ENCODE results near the gene BAHCC1.

BAHCC1 gene

GRCh38 chr17:81491181-81491581 lies 95.9 kb downstream of the BAHCC1 start (continued):
- TF ChIP-seq, protein P1, sequence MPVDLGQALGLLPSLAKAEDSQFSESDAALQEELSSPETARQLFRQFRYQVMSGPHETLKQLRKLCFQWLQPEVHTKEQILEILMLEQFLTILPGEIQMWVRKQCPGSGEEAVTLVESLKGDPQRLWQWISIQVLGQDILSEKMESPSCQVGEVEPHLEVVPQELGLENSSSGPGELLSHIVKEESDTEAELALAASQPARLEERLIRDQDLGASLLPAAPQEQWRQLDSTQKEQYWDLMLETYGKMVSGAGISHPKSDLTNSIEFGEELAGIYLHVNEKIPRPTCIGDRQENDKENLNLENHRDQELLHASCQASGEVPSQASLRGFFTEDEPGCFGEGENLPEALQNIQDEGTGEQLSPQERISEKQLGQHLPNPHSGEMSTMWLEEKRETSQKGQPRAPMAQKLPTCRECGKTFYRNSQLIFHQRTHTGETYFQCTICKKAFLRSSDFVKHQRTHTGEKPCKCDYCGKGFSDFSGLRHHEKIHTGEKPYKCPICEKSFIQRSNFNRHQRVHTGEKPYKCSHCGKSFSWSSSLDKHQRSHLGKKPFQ (tag by site-specific recombination; IDR thresholded peaks at IDR 0.05) = no peak
- no peak for TF ChIP-seq INSM2 (tag by site-specific recombination; IDR thresholded peaks at IDR 0.05)
- TF ChIP-seq FEZF1 (tag by site-specific recombination; IDR thresholded peaks at IDR 0.05) = no peak
- 0 out of 2 replicates have a peak, but pooled peaks have one; percentile 16 for TF ChIP-seq ZNF366 (tag by site-specific recombination; conservative IDR thresholded peaks at IDR 0.05)
- TF ChIP-seq ZNF785 (tag by site-specific recombination; IDR thresholded peaks at IDR 0.05) = no peak
- no peak for TF ChIP-seq ZNF274 (IDR thresholded peaks at IDR 0.05; ENCODE audit: low read length)
- no peak for TF ChIP-seq ZNF274 (tag by site-specific recombination; IDR thresholded peaks at IDR 0.05; ENCODE audit: borderline replicate concordance)
- TF ChIP-seq ZNF514 (tag by site-specific recombination; IDR thresholded peaks at IDR 0.05) = no peak
- no peak for TF ChIP-seq WT1 (tag by site-specific recombination; IDR thresholded peaks at IDR 0.05)
- TF ChIP-seq ZNF529 (tag by site-specific recombination; IDR thresholded peaks at IDR 0.05; ENCODE audit: insufficient replicate concordance) = no peak
- TF ChIP-seq ZNF184 (tag by site-specific recombination; IDR thresholded peaks at IDR 0.05) = no peak
- TF ChIP-seq, protein P2, sequence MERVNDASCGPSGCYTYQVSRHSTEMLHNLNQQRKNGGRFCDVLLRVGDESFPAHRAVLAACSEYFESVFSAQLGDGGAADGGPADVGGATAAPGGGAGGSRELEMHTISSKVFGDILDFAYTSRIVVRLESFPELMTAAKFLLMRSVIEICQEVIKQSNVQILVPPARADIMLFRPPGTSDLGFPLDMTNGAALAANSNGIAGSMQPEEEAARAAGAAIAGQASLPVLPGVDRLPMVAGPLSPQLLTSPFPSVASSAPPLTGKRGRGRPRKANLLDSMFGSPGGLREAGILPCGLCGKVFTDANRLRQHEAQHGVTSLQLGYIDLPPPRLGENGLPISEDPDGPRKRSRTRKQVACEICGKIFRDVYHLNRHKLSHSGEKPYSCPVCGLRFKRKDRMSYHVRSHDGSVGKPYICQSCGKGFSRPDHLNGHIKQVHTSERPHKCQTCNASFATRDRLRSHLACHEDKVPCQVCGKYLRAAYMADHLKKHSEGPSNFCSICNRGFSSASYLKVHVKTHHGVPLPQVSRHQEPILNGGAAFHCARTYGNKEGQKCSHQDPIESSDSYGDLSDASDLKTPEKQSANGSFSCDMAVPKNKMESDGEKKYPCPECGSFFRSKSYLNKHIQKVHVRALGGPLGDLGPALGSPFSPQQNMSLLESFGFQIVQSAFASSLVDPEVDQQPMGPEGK (tag by site-specific recombination; IDR thresholded peaks at IDR 0.05) = peak; percentile 24; the same call in 1 of the 2 replicates
- peak; percentile 20; the same call in 1 of the 2 replicates for TF ChIP-seq KLF9 (tag by site-specific recombination; IDR thresholded peaks at IDR 0.05; ENCODE audit: low read depth)
- no peak for TF ChIP-seq ZNF610 (tag by site-specific recombination; IDR thresholded peaks at IDR 0.05; ENCODE audit: borderline replicate concordance)
- TF ChIP-seq GLIS1 (tag by site-specific recombination; IDR thresholded peaks at IDR 0.05) = peak; percentile 99
- TF ChIP-seq, protein P3, sequence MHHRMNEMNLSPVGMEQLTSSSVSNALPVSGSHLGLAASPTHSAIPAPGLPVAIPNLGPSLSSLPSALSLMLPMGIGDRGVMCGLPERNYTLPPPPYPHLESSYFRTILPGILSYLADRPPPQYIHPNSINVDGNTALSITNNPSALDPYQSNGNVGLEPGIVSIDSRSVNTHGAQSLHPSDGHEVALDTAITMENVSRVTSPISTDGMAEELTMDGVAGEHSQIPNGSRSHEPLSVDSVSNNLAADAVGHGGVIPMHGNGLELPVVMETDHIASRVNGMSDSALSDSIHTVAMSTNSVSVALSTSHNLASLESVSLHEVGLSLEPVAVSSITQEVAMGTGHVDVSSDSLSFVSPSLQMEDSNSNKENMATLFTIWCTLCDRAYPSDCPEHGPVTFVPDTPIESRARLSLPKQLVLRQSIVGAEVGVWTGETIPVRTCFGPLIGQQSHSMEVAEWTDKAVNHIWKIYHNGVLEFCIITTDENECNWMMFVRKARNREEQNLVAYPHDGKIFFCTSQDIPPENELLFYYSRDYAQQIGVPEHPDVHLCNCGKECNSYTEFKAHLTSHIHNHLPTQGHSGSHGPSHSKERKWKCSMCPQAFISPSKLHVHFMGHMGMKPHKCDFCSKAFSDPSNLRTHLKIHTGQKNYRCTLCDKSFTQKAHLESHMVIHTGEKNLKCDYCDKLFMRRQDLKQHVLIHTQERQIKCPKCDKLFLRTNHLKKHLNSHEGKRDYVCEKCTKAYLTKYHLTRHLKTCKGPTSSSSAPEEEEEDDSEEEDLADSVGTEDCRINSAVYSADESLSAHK (tag by site-specific recombination; IDR thresholded peaks at IDR 0.05) = no peak
- peak; percentile 75 for TF ChIP-seq ZNF596 (tag by site-specific recombination; IDR thresholded peaks at IDR 0.05)
- TF ChIP-seq ZNF701 (tag by site-specific recombination; IDR thresholded peaks at IDR 0.05) = no peak
- TF ChIP-seq ZNF132 (tag by site-specific recombination; IDR thresholded peaks at IDR 0.05; ENCODE audit: borderline replicate concordance) = no peak
- no peak for TF ChIP-seq ZNF558 (tag by site-specific recombination; IDR thresholded peaks at IDR 0.05)
- peak; percentile 56; the same call in 1 of the 2 replicates for TF ChIP-seq ZNF121 (tag by site-specific recombination; IDR thresholded peaks at IDR 0.05)
- TF ChIP-seq SP7 (tag by site-specific recombination; IDR thresholded peaks at IDR 0.05) = no peak
- no peak for TF ChIP-seq ZNF768 (tag by site-specific recombination; IDR thresholded peaks at IDR 0.05)
- peak; percentile 30 for TF ChIP-seq SP2 (tag by site-specific recombination; IDR thresholded peaks at IDR 0.05)
- TF ChIP-seq, protein P4, sequence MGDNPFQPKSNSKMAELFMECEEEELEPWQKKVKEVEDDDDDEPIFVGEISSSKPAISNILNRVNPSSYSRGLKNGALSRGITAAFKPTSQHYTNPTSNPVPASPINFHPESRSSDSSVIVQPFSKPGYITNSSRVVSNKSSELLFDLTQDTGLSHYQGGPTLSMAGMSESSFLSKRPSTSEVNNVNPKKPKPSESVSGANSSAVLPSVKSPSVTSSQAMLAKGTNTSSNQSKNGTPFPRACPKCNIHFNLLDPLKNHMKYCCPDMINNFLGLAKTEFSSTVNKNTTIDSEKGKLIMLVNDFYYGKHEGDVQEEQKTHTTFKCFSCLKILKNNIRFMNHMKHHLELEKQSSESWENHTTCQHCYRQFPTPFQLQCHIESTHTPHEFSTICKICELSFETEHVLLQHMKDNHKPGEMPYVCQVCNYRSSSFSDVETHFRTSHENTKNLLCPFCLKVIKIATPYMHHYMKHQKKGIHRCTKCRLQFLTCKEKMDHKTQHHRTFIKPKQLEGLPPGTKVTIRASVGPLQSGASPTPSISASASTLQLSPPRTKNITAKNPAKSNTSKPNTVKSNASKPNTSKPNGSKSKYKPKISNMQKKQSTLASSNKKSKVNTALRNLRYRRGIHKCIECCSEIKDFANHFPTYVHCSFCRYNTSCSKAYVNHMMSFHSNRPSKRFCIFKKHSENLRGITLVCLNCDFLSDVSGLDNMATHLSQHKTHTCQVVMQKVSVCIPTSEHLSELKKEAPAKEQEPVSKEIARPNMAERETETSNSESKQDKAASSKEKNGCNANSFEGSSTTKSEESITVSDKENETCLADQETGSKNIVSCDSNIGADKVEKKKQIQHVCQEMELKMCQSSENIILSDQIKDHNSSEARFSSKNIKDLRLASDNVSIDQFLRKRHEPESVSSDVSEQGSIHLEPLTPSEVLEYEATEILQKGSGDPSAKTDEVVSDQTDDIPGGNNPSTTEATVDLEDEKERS (tag by site-specific recombination; IDR thresholded peaks at IDR 0.05) = no peak
- peak; percentile 20; the same call in 1 of the 2 replicates for TF ChIP-seq ZBTB48 (tag by site-specific recombination; IDR thresholded peaks at IDR 0.05)
- no peak for TF ChIP-seq ZNF146 (tag by site-specific recombination; IDR thresholded peaks at IDR 0.05)
- TF ChIP-seq ZXDB (tag by site-specific recombination; IDR thresholded peaks at IDR 0.05) = no peak

Measured in HEK293 (cell line).